GM12878 (cell line): ENCODE data around the gene IQCC. TPM values are rescaled to one million over a fixed set of nuclear protein-coding genes. Genes with fewer than 3 reads are reported as not detected.

Source experiments
- ATAC-seq: fragments of 200-7000 bp; cut with Tn5 transposase; 3 replicates; pipeline ENCODE4 v1.9.1; 2020; ENCODE audit warnings: mild to moderate bottlenecking, moderate library complexity
- BruUV-seq: library from RNA; stranded (reverse); fragments of 400-500 nt; replicated peaks from 2 replicates; lab custom pipeline; 2021; lab: Mats Ljungman, UMichigan
- CTCF ChIA-PET: fragments of 300-600 bp; sonication (Branson Sonifier 250); formaldehyde crosslinking; extraction: SDS; loops from one replicate; lab custom pipeline; 2021; ENCODE audit warnings: inconsistent platforms; lab: Yijun Ruan, JAX
- POLR2A ChIA-PET: fragments of 350-600 bp; formaldehyde crosslinking; extraction: SDS; loops from one replicate; lab custom pipeline; 2021; ENCODE audit warnings: inconsistent platforms; lab: Charles Lee
- RAD21 ChIA-PET: fragments of 300-600 bp; sonication (Branson Sonifier 250); formaldehyde crosslinking; loops from one replicate; lab custom pipeline; 2023; ENCODE audit warnings: antibody characterized with exemption; ENCODE audit not compliant: unreplicated experiment; lab: Charles Lee
- SMC1A ChIA-PET: fragments of 300-600 bp; sonication (Branson Sonifier 250); formaldehyde crosslinking; loops from one replicate; lab custom pipeline; 2023; ENCODE audit not compliant: unreplicated experiment, uncharacterized antibody; lab: Charles Lee
- DNase-seq: peaks from one replicate; pipeline ENCODE4 v3.0.0-alpha.2; 2011; ENCODE audit warnings: low read depth, low spot score
- FAIRE-seq: peaks from 3 replicates; lab custom pipeline; 2011; peaks lifted over from hg19 to GRCh38; lab: Jason Lieb, UNC
- H2AFZ ChIP-seq: 2 replicates; pipeline ENCODE4 v1.6.0; 2011; ENCODE audit warnings: low read depth, low read length, control low read depth; ENCODE audit not compliant: control insufficient read depth
- H3K27ac ChIP-seq: 2 replicates; pipeline ENCODE4 v1.5.1; 2011; ENCODE audit warnings: control low read depth; ENCODE audit not compliant: control insufficient read depth, insufficient read depth
- H3K27me3 ChIP-seq, 2 experiments: replicated peaks in 1 of 2; 2 replicates each; pipeline versions ENCODE4 v1.6.0 to v1.6.1; 2011; ENCODE audit warnings: low read length in 1 of 2; ENCODE audit not compliant: control insufficient read depth in 2 of 2, insufficient read depth in 2 of 2
- H3K36me3 ChIP-seq, 2 experiments: 2 replicates each; pipeline ENCODE4 v1.5.1; 2011; ENCODE audit warnings: low read length in 1 of 2; ENCODE audit not compliant: control insufficient read depth in 2 of 2, insufficient read depth in 2 of 2
- H3K4me1 ChIP-seq: 2 replicates; pipeline ENCODE4 v1.6.1; 2011; ENCODE audit warnings: mild to moderate bottlenecking, low read length, moderate library complexity, mixed read lengths; ENCODE audit not compliant: control insufficient read depth, insufficient read depth
- H3K4me2 ChIP-seq: 2 replicates; pipeline ENCODE4 v1.6.0; 2011; ENCODE audit warnings: control low read depth; ENCODE audit not compliant: control insufficient read depth, insufficient read depth
- H3K4me3 ChIP-seq: fragments of 200-600 bp; sonication (generic); 2 replicates; pipeline ENCODE4 v1.5.1; 2016
- H3K79me2 ChIP-seq: 2 replicates; pipeline ENCODE4 v1.6.0; 2011; ENCODE audit warnings: low read length; ENCODE audit not compliant: control insufficient read depth, insufficient read depth
- H3K9ac ChIP-seq: 2 replicates; pipeline ENCODE4 v1.8.0; 2011; ENCODE audit warnings: low read length, control low read depth, mixed read lengths; ENCODE audit not compliant: control insufficient read depth, insufficient read depth
- H3K9me3 ChIP-seq: replicated peaks from 3 replicates; pipeline ENCODE4 v1.5.1; 2011; ENCODE audit warnings: mild to moderate bottlenecking, low read length; ENCODE audit not compliant: control insufficient read depth, insufficient read depth
- H4K20me1 ChIP-seq: 2 replicates; pipeline ENCODE4 v1.6.0; 2011; ENCODE audit not compliant: control insufficient read depth, insufficient read depth
- CHD2 ChIP-seq: IDR thresholded peaks from 2 replicates; pipeline ENCODE4 v1.6.1; 2011; ENCODE audit warnings: low read depth, low read length, improper control_type of control experiment, borderline replicate concordance
- MEF2A ChIP-seq: IDR thresholded peaks from 2 replicates; pipeline ENCODE4 v1.6.1; 2011; ENCODE audit warnings: low read depth, mild to moderate bottlenecking, low read length, moderate library complexity; ENCODE audit not compliant: insufficient read depth
- PKNOX1 ChIP-seq: fragments of 450-650 bp; IDR thresholded peaks from 2 replicates; pipeline ENCODE4 v1.6.1; 2016; ENCODE audit warnings: mild to moderate bottlenecking
- POU2F2 ChIP-seq: IDR thresholded peaks from 3 replicates; pipeline ENCODE4 v1.6.1; 2011; ENCODE audit warnings: low read depth, mild to moderate bottlenecking, low read length, borderline replicate concordance
- RUNX3 ChIP-seq: IDR thresholded peaks from 2 replicates; pipeline ENCODE4 v1.6.1; 2012; ENCODE audit warnings: low read length, inconsistent platforms
- SIX5 ChIP-seq: IDR thresholded peaks from 2 replicates; pipeline ENCODE4 v1.6.1; 2011; ENCODE audit warnings: mild to moderate bottlenecking, low read depth, low read length, moderate library complexity; ENCODE audit not compliant: severe bottlenecking
- TCF7 ChIP-seq: IDR thresholded peaks from 2 replicates; pipeline ENCODE4 v1.6.1; 2014; ENCODE audit warnings: antibody characterized with exemption, borderline replicate concordance
- ZBTB11 ChIP-seq: fragments of 450-650 bp; formaldehyde crosslinking; IDR thresholded peaks from 2 replicates; pipeline ENCODE4 v1.5.0; 2022; ENCODE audit warnings: mild to moderate bottlenecking, missing genetic modification characterization
- ZNF687 ChIP-seq: fragments of 450-650 bp; IDR thresholded peaks from 2 replicates; pipeline ENCODE4 v1.6.1; 2017; ENCODE audit warnings: mild to moderate bottlenecking, moderate library complexity
- WGBS: methylation state at CpG from one replicate; pipeline ENCODE4 v1.1.6; 2016; ENCODE audit warnings: low lambda C conversion rate; ENCODE audit not compliant: insufficient replicate concordance, insufficient coverage; ENCODE audit errors: missing lambda C conversion rate; 5-methylcytosine and 5-hydroxymethylcytosine counted together
- in situ Hi-C: fragments of 300-500 bp; cut with MboI; formaldehyde crosslinking; loops from 9 replicates; pipeline ENCODE4 v1.14.3; 2018; ENCODE audit warnings: mixed read lengths
- intact Hi-C: fragments of 100-400 bp; cut with micrococcal nuclease; formaldehyde crosslinking; loops from one replicate; pipeline ENCODE4 v1.14.2; 2022; ENCODE audit not compliant: unreplicated experiment
- polyA plus RNA-seq, 11 experiments: library from polyadenylated mRNA; depleted of rRNA in 4 of 11; unstranded in 6 of 11; stranded (reverse) in 5 of 11; fragments of >200 nt; fragmentation: Nextera tagmentation in 4 of 11; fragmentation: Illumina TruSeq in 1 of 11; extraction: Ambion mirVana in 4 of 11; extraction: Trizol in 1 of 11; gene quantifications; 1 replicate in 1 of 11; 2 replicates in 10 of 11; pipeline versions ENCODE4 v1.2.1 to v1.2.3, GENCODE V29; 2011 to 2016; ENCODE audit warnings: inconsistent platforms in 2 of 11, missing spikeins in 2 of 11, low read depth in 1 of 11
- total RNA-seq, 4 experiments: library from RNA; depleted of rRNA in 3 of 4; stranded (reverse); fragments of >200 nt in 3 of 4; fragmentation: Illumina TruSeq in 1 of 4; extraction: Trizol in 1 of 4; gene quantifications; 2 replicates each; pipeline versions ENCODE4 v1.2.1 to v1.2.3, GENCODE V29; 2013 to 2021

Gene IQCC
- total and polyA plus RNA-seq, 10 of the 15 experiments (the other 5 are each of a cell fraction or from before 2014, with no cell fraction given), result 2.1 to 6.8 (median 4.9) TPM

GRCh38 chr1:32247452-32247851 lies 42.0 kb downstream of the IQCC start:
- Histone ChIP-seq H3K4me1 (peaks cover 48% of the 10 kb centered on the region), H3K79me2 (peaks cover 18% of the 10 kb centered on the region), H2AFZ (no peak overlapping the region), H3K4me3 (no peak overlapping the region), H3K9ac (no peak overlapping the region), H4K20me1 (no peaks in the 10 kb centered on the region), H3K27ac (no peak overlapping the region), H3K27me3 (no peaks in the 10 kb centered on the region), H3K9me3 (no peaks in the 10 kb centered on the region), H3K4me2 (no peak overlapping the region), H3K36me3 (no peaks in the 10 kb centered on the region)
- ChIA-PET SMC1A (interaction anchor here (0.5 to 14.4 kb wide), 7 partner anchors 26 to 282 kb away, joined by 3 to 124 read pairs (median 4); no protein-coding TSS in a partner anchor), CTCF (interaction anchor here (0.6 to 9.6 kb wide), 21 partner anchors 9 to 262 kb away, joined by 3 to 123 read pairs (median 12); partner anchors contain the start of genes EIF3I, HDAC1, MARCKSL1 and TMEM234), POLR2A (interaction anchor here (0.7 to 3.1 kb wide), 2 partner anchors 47 to 67 kb away, joined by 3 to 7 read pairs; partner anchors contain the start of genes CCDC28B and TXLNA), RAD21 (interaction anchor here (1.1 to 4.7 kb wide), 8 partner anchors 25 to 152 kb away, joined by 3 to 45 read pairs (median 8); partner anchors contain the start of genes EIF3I, MARCKSL1 and TMEM234)
- ATAC-seq, result no peak
- in situ Hi-C loops, result no loop called here
- TF ChIP-seq POU2F2 (no peak), ZNF687 (no peak), MEF2A (no peak), SIX5 (no peak), TCF7 (no peak), RUNX3 (no peak), CHD2 (no peak), PKNOX1 (no peak), ZBTB11 (no peak)
- no peak for FAIRE-seq
- BruUV-seq, result no TSS peak
- DNase-seq, result no peak
- 98% methylated on average over 12 of the region's 12 CpGs for WGBS
- intact Hi-C loops, result no loop called here
